ENCODE data around the gene ST3GAL5.

The ST3GAL5 gene

DNA sequence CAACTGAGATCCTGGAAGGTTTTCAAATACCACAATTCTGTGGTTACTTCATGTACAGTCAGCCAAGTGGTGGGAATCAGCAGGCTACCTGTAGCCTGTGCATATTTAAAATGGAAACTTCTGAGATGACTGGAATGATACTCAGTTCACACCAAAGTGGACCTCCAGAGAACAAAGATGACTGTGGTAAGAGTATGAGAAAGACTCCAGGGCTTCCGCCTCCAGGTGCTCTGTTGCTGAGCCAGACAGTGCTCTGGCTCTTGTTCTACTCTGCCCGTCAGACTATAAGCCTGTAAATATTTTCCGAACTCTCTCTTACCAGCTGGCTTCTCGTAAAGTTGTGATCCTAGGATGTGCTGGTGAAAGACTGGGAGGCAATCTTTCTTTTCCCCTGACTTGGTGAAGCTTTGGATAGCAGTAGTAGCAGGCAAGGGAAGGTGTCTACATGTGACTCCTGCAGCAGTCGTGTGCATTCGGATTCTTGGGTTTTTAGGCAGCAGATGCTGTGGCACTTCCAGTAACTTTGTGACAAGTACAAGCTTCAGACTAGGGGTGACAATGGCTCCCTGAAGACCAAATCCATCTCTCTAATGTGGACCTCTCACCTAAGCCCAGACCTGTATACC, 23.1 kb downstream of the ST3GAL5 start:
- no peak for DNase-seq

DNA sequence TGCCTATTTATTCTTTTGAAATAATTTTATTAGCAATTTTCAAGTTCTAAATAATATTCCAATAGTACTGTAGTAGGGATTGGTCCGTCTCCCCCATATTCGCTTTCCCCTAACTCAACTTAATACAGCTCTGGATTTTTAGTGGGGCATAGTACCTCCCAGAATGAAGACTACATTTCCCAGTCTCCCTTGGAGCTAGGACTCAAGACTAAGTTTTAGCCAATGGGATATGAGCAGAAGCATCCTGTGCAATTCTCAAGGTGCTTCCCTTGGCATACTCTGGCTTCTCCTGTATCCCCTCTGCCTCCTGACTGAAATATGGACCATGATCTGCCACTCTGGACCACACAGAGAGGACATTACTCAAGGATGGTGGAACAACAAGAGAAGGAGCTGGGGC, 24.1 kb downstream of the ST3GAL5 start:
- DNase-seq, result no peak

DNA sequence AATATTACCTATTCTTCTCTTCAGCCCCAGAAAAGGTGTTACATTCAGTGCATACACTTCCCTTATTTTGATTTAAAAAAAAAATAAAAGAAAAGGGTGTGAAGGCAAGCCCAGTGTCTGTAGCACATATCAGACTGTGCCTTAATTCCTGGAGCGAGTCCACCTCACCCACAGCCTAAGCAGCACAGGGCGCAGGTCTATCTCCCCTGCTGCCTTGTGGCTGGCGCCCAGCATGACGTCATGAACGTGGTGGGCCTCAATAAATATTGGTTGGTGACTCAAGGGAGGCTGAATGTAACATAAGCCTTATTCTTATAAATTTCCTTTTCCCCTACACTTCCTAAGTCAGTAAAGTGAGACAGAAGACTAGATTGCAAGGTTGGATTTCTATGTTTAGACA, 26.4 kb downstream of the ST3GAL5 start:
- DNase-seq, result no peak

DNA sequence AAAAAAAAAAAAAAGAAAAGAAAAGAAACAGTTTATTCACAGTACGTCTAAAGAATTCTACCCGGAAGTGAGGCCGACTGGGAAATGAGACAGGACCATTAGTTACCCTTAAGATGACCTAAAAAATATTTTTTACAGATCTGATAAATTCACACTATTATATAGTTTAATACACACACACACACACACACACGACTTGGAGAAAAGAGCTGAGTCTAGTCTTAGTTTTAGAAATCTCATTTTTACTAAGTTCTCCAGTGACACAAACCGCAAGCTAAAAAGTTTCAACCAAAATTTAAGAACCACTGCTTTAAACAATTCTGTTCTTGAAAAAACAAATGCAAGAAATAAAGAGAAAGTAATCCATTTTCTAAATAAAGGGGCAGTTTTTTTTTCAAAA, 27.1 kb downstream of the ST3GAL5 start:
- DNase-seq, result no peak

DNA sequence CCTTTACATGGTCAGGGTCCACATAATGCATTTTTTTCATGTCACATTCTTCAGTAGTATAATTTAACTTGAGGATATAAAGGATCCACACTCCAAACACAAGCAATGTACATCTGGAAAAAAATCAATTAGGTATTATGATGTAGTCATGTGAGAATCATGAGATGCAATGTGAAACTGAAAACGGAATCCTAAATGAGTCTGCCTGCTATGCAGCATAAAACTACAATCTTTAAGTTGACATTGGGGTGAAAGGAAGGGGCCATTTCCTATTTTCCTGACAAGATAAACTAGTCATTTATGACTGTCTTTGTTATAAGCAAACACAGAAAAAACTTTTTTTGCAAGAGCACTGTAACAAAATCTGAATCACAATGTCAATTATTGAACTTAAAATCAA, 27.6 kb downstream of the ST3GAL5 start:
- no peak for DNase-seq

DNA sequence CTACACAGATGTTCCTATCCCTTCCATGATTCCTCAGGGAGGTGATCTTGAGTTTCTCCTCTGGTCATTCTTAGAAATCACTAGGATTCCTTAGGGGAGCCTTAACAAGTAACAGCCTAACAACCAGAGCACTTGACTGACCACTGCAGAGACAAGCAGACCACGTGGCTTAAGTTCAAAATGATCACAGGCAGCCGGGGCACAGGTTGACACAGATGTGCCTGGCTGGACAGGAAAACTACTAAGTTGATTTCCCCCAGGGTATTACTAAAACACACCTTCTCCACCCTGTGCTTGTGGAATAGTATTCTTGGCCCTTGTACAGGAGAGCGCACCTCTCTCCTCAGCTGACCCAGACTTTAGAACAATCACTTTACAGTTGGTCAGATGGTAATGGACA, 29.9 kb downstream of the ST3GAL5 start:
- DNase-seq, result no peak

DNA sequence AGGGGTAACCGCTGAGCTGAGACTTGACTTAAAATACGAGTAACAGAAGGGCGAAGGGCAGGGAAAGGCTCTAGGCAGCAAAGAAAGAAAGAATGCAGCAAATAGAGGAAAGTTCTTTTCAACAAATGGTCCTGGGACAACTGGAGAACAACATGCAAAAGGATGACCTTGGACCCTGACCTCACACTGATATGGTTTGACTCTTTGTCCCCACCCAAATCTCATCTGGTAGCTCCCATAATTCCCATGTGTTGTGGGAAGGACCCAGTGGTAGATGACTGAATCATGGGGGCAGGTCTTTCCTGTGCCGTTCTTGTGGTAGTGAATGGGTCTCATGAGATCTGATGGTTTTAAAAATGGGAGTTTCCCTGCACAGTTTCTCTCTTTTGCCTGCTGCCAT, 33.9 kb downstream of the ST3GAL5 start:
- no peak for DNase-seq

DNA sequence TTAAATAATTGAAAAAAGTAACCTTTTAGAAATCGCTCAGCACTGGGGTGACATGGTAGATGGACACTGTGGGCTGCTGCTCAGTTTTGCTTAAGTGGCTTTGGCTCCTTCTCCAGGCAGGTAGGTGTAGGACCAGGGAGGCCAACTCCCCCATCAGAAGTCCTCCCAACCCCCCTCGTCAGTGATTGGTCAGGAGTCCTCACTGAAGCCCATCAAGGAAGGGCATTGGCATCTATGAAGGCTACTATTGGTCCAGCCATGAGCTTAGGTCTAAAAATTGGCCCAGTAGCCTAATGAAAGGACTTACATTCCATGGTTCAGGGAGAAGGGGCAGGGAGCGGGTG, 34.7 kb downstream of the ST3GAL5 start:
- no peak for DNase-seq

DNA sequence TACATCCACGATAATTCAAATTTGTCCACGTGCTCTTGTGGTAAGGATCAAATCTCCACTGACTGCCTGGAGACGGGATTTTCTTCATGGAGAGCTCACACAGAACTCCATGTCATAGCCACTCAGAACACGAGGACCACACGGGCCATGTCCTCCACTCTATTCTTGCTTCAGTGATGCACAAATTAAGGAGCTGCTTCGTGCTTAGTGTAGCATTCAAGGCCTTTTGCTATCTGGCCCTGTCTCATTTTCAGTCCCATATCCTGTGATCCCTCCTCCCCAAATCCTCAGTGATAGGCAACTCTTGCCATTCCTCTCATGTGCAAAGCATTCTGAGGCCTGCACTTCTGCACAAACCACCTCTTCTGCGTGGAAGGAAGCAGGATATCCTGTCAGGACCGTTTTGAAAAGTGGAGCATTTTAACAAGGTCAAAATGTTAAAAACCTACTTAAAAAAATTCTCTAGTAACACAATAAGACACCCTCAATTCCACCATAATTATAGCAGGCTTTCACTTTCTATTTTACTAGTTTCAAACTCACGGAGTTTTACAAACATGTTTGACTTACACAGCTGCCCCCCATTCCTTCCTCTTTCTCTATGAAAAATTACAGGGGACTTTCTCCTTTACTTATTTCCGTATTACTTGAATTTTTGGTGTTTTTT, 35.2 kb downstream of the ST3GAL5 start:
- DNase-seq, result no peak

DNA sequence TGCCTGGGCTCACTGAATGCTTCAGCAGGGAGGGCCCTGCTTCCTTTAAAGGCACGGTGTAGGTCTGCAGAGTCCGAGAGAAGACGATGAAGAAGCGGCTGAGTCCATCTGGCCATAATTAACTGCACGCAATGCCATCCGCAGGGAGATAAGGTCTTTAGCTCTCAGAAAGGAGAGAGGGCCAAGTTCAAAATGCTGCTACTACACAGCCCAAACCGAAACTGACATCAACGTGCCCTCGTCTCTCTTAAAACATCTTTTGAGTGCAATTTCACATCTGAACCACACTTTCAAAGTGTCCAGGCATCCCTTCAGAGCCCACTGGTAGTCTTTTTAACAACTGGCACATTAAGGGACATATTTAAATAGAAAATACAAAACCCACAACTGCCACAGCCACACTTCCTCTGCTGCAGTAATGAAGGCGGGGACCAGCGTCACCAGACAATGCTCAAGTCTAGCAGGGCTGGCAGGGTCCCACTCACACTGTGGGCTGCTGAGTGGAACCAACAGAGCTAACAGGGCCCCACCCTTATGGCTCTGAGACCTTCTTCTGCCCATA, 35.8 kb downstream of the ST3GAL5 start:
- peak in 1 of 2 donors; percentile 38 for DNase-seq

DNA sequence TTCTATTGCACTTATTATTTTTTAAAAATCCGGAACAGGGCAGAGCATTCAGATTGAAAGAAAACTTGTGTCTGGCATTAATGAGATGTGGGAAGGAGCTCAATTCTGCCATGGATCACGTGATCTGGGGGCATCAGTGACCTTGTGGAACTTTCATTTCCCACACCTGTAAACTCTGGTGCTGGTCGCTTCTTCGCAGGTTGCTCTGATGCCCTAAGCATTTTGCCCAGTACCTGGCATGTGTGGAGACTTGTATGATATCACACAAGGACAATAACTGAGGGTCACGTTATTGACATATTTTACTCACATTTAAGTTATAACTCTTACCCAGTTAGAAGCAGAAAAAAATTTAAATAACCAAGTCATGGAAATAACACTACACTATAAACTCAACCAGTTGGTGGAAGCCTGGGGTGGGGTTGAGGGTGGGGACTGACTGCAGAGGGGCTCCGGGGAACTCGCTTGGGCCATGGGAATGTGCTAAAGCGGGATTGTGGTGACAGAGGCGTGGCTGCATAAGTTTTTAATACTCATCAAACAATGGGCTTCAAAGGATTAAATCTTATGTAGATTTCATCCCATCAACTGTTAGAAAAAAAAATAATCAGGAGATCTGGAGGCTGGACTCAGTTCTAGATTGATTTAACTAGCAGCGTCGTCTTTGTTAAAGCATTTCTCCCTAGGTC, 36.5 kb downstream of the ST3GAL5 start:
- no peak for DNase-seq

DNA sequence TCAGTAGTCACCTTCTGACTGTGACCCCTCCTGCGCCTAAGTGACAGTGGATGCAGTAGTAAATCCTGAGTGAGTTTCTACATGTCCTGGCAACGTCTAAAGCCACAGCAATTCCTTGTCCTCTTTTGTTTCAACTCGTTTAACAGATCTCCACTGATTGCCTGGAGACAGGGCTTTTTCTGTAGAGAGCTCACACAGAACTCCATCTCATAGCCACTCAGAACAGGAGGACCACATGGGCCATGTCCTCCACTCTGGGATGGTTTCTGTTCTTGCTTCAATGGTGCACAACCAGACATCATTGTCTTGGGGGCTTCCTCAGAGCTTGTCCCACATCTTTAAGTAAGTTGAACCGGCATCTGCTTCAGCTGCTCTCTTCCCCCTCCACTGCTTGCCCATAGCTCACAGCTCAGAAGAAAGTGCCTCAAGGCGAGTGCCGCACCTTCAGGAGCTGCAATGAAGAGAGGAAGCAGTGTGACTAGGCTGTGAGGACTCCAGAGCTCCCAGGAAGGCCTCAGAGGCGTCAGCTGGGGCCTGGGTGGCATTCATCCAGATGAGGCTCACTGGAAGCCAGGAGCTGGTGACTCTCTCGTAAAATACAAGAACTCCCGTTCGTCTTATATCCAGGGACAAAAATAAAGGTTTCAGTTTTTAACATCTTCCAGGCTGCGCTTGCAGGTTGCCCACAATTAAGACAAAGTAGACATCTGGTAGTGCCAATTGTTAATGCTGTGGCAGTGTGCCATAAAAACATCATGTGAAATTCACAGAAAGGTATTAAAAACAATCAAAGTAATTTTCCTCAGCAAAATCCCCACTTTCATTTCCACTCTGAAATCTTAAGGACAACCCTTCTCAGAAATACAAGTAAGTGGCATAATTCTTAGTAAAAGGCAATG, 37.3 kb downstream of the ST3GAL5 start:
- no peak for DNase-seq

DNA sequence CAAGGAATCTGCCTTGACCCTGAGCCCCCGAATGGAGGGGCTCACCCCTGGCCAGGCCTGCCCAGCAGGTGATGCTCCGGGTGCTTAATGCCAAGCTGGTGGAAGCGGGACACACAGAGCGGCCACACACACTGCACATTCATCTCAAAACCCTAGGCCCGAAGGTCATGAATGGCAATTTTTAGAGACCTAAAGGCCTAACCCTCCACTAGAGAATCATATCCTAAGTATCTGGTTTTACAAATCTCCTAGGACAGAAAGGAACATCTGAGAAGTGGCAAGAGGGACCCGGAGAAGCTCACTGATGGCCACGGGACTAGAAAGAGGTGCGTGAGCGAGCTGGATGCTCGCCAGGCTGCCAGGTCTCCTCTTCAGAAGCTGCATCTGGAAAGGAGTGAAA, 38.3 kb downstream of the ST3GAL5 start:
- DNase-seq, result no peak

DNA sequence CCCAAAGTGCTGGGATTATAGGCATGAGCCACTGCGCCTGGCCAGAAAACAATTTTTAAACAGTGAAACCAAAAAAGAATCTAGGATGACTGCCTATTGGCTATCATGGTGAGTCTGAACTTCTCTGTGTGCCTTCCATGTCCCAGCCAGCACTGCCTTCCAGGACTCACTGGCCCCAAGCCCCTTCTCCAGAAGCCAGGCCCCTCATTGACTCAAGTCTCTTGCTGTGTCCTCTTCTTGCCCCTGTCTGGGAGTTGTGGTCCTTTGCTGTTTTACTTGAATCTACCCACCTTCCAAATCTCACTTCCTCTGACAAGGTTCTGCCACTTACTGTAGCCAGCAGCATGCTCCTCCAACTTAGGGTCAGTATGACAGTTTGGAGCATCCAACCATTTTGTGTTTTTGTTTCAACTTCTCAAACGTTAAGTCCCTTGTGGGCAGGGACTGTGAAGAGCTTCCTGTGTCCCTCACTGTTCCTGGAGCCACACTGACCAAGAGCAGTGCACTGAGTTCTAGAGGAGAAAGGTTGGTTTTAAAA, 41.7 kb downstream of the ST3GAL5 start:
- no peak for DNase-seq

DNA sequence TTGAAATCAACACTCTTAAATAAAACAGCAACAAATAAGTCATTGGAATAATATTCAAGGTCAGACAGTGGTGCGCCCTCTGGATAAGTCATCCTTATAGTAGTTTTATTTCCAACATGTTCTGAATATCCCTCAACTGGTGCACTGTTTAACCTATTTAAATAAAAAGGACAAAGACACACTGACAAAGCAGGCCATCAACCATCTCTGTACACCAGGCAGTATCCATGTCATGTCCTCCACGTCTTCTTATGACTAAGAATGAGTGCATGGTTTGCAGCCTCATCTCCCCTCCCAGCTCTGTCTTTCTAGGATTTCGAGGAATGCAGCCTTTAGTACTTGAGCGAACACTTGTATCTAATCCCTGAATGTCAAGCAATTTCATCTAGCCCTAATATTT, 42.4 kb downstream of the ST3GAL5 start:
- DNase-seq, result no peak

DNA sequence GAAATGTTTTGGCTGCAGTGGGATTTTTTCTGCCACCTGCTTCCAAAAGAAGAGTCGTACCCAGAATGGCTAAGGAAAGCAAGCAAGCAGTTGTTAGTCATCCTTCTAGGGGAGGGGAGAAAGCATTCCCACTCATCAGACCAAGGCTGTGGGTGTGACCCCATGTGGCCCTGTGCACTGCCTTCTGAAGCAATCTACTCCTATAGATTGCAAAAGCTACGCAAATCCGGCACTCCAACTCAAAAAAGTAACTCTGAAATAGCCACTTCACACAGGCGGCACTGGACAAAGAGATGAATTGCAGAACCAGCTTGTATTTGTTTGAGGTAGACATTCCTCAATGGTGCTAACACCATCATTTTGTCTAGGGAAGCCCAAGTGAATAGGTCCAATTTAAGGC, 44.3 kb downstream of the ST3GAL5 start:
- DNase-seq, result no peak

DNA sequence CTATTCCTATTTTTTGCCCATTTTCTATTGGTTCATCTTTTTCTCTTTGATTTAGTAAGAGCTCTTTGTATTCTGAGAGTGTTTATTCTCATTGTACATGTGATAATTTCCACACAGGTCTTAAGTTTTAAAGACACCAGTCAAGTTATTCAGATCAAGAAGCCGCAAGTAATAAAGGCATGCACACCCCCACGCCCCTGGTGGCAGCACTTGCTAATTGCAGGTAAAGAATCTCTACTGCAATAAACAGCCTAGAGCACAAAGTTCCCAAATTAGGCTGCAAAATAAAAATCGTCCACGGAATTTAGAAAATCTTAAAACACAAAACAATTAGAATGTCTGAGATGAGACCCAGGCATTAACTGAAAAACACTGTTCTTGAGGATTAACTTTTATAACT, 45.2 kb downstream of the ST3GAL5 start:
- no peak for DNase-seq

DNA sequence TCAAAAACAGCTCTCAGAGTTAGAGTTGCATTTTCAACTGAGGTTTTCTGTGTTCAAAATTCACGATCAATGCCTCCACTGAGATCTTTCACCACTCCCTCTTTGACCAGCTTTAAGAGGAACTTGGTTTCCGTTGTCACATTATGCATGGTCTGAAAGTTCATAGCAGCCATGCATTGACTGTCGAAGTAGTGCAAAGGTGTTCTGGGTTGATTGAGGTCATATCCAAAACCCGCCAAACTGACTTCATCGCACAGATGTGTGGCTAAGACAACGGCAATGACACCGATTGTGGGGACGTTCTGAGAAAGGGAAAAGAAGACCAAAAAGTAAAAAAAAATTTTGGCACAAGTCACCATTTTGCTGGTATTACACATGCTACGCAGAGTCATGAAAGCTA, 48.7 kb downstream of the ST3GAL5 start:
- no peak for DNase-seq

DNA sequence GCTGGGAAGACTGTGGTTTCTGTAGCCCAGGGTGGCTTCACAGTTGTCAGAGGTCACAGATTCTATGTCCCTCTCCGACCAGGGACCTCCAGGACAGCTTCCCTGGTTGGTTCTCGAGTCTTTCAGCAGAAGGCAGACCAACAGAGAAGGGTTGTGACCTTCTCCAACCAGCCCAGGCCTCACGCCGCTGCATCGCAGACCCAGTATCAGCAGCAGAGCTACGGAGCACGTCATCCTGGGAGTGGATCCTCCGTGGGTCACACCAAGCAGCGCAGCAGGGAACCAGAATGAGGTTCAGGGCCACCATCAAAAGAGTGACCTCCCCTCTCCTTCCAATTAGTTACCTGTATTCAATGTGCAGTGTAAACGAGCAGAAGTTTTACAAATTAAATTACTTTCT, 49.3 kb downstream of the ST3GAL5 start:
- DNase-seq, result no peak

DNA sequence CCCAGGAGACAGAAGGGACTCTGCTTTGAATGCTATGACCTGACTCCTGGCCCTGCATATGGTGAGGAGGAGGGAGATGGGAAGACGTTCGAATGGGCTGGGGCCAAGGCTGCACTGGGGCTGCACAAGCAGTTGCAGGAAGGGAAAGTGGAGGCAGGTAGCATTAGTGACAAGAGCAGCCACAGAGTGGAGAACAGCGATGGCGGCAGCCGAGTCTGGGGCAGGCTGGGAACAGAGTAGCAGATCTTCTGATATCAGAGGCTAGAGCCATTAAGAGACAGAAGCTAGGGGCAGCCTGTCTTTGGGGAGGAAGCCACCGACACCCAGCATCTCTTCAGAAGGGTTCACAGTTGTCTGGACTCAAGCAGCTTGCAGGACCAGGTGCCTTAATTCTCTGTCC, 50.1 kb downstream of the ST3GAL5 start:
- no peak for DNase-seq

DNA sequence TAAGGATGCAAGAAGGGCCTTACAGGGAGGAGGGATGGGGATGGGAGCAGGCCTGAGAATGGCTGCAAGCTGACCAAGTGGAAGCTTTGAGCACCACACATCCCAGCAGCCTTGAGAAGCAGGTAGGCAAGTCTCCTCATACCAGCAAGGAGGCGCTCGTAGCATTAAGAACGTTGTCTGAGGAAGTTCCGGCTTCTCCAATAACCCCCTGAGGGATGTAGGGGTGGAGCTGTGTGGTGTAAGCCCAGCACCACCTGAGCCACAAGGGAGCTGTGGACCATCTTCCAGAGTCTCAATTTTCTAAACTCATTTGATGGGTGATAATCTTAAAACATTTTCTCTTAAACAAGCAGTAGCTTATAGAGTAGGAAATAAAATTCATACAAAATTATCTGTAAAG, 50.6 kb downstream of the ST3GAL5 start:
- no peak for DNase-seq

DNA sequence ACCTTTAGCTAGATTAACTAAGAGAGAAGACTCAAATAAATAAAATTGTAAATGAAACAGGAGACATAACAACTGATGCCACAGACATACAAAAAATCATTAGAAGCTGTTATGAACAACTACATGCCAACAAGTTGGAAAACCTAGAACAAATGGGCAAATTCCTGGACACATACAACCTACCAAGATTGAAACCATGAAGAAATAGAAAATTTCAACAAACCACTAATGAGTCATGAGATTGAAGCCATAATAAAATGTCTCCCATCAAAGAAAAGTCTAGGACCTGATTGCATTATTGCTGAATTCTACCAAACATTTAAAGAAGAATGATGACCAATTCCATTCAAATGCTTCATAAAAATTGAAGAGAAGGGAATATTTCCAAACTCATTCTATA, 54.3 kb downstream of the ST3GAL5 start:
- DNase-seq, result no peak

DNA sequence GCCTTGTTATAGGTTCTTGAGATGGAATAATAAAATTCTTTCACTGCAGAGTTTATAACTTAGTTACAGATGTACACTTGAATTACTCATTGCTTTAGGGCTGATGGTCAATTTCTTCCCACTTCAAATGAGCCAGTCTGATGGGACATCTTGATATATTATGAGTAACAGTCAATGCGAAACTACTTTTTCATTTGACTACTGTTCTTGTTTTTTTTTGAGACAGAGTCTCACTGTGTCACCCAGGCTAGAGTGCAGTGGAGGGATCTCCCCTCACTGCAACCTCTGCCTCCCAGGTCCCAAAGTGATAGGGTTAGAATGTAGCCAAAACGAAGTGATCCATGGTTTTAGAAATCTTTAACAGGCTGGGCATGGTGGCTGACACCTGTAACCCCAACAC, 57.1 kb downstream of the ST3GAL5 start:
- DNase-seq, result no peak
